ENCODE measurements around the gene PRDM10. TPM values are rescaled to one million over a fixed set of nuclear protein-coding genes. Genes with fewer than 3 reads are reported as not detected.

Gene PRDM10
- total and polyA plus RNA-seq, 10 of the 15 experiments (the other 5 are each of a cell fraction or from before 2014, with no cell fraction given): 0.93 to 6.2 (median 4.1) TPM

DNA sequence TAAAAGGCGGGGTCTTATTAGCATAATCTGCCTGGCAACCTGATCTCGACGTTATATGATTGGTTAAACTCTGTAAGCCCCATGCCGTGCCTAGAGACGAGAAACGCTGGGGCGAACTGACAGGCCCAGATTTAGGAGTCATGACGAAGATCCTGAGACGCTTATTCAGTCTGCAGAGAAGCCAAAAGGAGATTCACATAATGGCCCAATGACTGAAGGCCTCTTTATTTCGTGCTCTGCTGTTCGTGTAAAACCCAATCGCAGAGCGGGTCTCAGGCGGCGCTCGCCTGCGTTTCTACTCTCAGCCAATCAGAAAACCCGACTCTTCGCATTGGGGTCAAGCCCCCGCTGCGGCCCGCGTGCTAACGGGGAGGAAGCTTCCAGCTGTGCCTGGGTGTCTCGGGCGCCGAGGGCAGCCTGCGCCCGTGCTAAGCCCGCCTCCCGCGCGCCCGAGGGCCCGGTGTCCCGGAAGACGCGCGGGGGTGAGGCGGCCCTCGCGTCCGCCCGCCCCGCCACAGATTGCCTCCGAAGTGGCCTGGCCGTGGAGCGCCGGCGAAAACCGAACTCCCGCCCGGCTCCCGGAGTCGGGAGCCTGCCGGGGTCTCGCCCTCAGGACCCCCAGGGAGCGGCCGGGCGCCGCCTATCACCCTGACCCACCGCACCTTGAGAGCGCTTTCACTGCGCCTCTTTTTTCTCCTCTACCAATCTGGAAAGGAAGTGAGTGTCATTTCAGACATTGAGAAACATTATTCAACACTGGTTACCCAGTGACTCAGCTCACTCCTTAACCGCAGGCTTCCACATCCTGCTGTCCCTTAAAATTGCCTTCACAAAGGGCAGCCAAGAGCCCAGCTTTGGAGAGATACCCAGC, 446 bp upstream of the PRDM10 start (continued):
- TF ChIP-seq, protein P1, sequence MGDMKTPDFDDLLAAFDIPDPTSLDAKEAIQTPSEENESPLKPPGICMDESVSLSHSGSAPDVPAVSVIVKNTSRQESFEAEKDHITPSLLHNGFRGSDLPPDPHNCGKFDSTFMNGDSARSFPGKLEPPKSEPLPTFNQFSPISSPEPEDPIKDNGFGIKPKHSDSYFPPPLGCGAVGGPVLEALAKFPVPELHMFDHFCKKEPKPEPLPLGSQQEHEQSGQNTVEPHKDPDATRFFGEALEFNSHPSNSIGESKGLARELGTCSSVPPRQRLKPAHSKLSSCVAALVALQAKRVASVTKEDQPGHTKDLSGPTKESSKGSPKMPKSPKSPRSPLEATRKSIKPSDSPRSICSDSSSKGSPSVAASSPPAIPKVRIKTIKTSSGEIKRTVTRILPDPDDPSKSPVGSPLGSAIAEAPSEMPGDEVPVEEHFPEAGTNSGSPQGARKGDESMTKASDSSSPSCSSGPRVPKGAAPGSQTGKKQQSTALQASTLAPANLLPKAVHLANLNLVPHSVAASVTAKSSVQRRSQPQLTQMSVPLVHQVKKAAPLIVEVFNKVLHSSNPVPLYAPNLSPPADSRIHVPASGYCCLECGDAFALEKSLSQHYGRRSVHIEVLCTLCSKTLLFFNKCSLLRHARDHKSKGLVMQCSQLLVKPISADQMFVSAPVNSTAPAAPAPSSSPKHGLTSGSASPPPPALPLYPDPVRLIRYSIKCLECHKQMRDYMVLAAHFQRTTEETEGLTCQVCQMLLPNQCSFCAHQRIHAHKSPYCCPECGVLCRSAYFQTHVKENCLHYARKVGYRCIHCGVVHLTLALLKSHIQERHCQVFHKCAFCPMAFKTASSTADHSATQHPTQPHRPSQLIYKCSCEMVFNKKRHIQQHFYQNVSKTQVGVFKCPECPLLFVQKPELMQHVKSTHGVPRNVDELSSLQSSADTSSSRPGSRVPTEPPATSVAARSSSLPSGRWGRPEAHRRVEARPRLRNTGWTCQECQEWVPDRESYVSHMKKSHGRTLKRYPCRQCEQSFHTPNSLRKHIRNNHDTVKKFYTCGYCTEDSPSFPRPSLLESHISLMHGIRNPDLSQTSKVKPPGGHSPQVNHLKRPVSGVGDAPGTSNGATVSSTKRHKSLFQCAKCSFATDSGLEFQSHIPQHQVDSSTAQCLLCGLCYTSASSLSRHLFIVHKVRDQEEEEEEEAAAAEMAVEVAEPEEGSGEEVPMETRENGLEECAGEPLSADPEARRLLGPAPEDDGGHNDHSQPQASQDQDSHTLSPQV (IDR thresholded peaks at IDR 0.05): peak; percentile 45; the same call in 1 of the 2 replicates
- TF ChIP-seq ESRRA (IDR thresholded peaks at IDR 0.05; ENCODE audit: low read length) (peak; percentile 25; the same call in 1 of the 2 replicates), LARP7 (IDR thresholded peaks at IDR 0.05) (peak; percentile 87), BCL11A (IDR thresholded peaks at IDR 0.05; ENCODE audit: low read depth, low read length) (no peak), SREBF1 (IDR thresholded peaks at IDR 0.05; ENCODE audit: low read length) (no peak)

Data from GM12878 (cell line).